Measurements from ENCODE around the gene ZFAND3. TPM values are rescaled to one million over a fixed set of nuclear protein-coding genes. Genes with fewer than 3 reads are reported as not detected.

Gene ZFAND3
- total and polyA plus RNA-seq, 10 of the 15 experiments (the other 5 are each of a cell fraction or from before 2014, with no cell fraction given) = 0.90 to 34.4 (median 16.3) TPM

DNA sequence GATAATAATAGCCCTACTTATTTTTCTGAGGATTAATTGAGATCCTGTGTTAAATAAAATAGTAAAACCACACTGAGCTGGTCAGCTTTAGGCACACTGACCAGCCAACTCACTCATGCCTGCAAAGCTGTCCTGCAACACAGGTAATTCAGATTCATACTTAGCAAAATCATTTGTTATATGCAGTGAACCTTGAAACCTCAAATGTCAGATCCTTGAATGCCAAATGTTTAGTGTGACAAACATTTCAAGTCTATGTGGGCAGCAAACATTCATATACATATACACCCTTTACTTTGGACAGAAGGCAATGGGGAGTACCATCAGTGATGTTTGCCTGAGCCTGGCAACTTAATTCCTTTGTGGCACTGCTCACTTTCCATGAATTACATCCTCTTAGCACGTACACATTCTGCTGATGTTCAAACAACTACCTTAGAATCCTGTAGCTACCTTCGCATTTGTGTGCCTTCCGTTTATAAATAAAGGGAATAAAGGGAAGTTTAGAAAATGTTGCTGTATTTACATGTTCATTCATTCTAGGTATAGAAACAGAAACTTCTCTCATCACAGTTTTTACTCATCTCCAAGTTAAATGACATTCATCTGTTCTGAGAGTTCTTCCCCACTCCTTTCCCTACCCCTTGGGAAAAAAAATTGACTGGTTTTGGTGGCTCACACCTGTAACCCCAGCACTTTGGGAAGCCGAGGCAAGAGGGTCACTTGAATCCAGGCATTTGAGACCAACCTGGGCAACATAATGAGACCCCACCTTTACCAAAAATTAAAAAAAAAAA is 140.8 kb downstream of the ZFAND3 start:
- H3K36me3 ChIP-seq (ENCODE audit: control insufficient read depth in 2 of 2, insufficient read depth in 2 of 2, low read length in 1 of 2) = no peaks in the 10 kb centered on the region
- intact Hi-C loops (cut with micrococcal nuclease; ENCODE audit: unreplicated experiment) = no loop called here
- ChIA-PET SMC1A (ENCODE audit: uncharacterized antibody, unreplicated experiment) (interaction anchor here (1.3 to 2.2 kb wide), 2 partner anchors 18 to 33 kb away, joined by 4 to 11 read pairs; no protein-coding TSS in a partner anchor), POLR2A (interaction anchor here (0.6 to 0.7 kb wide), 2 partner anchors 230 to 1937 kb away, joined by 4 read pairs; no protein-coding TSS in a partner anchor), CTCF (interaction anchor here (1.0 kb wide), 1 partner anchor 79 kb away, joined by 4 read pairs; no protein-coding TSS in a partner anchor), RAD21 (ENCODE audit: unreplicated experiment) (interaction anchor here (0.7 to 1.1 kb wide), 2 partner anchors 19 to 31 kb away, joined by 3 read pairs; no protein-coding TSS in a partner anchor)
- H3K4me3 ChIP-seq = no peak overlapping the region
- peaks cover 32% of the 10 kb centered on the region for H3K79me2 ChIP-seq (ENCODE audit: control insufficient read depth, insufficient read depth, low read length)
- peak; percentile 44 for DNase-seq (ENCODE audit: low read depth, low spot score)
- WGBS (ENCODE audit: insufficient coverage, insufficient replicate concordance, low lambda C conversion rate, missing lambda C conversion rate) = 14% methylated on average over 4 of the region's 4 CpGs
- no peak overlapping the region; the same call in 1 of the 2 replicates for H3K27ac ChIP-seq (ENCODE audit: control insufficient read depth, insufficient read depth)
- H2AFZ ChIP-seq (ENCODE audit: control insufficient read depth, low read depth, low read length) = no peak overlapping the region
- peaks cover 19% of the 10 kb centered on the region for H3K4me1 ChIP-seq (ENCODE audit: control insufficient read depth, insufficient read depth, low read length)
- BruUV-seq (replicated peaks) = no TSS peak
- no peak overlapping the region for H3K9ac ChIP-seq (ENCODE audit: control insufficient read depth, insufficient read depth, low read length)
- H3K27me3 ChIP-seq (replicated peaks in 1 of 2; ENCODE audit: control insufficient read depth in 2 of 2, insufficient read depth in 2 of 2, low read length in 1 of 2) = no peaks in the 10 kb centered on the region
- 0 out of 2 replicates have a peak, but pooled peaks cover 3% of the 10 kb centered on the region for H4K20me1 ChIP-seq (ENCODE audit: control insufficient read depth, insufficient read depth)
- H3K4me2 ChIP-seq (ENCODE audit: control insufficient read depth, insufficient read depth) = peak overlapping the region; percentile 17
- no peaks in the 10 kb centered on the region for H3K9me3 ChIP-seq (replicated peaks; ENCODE audit: control insufficient read depth, insufficient read depth, low read length)
- no peak for FAIRE-seq
- in situ Hi-C loops (cut with MboI) = no loop called here
- ATAC-seq = peak; percentile 83
- no peak for TF ChIP-seq DPF2 (IDR thresholded peaks at IDR 0.05)
- no peak for TF ChIP-seq TCF3 (IDR thresholded peaks at IDR 0.05; ENCODE audit: borderline replicate concordance, insufficient read depth, low read depth, low read length)
- no peak for TF ChIP-seq TBL1XR1 (IDR thresholded peaks at IDR 0.05; ENCODE audit: low read depth, low read length)
- no peak for TF ChIP-seq NBN (IDR thresholded peaks at IDR 0.05)
- no peak for TF ChIP-seq JUND (IDR thresholded peaks at IDR 0.05; ENCODE audit: low read depth, low read length)
- TF ChIP-seq IKZF2 (IDR thresholded peaks at IDR 0.05) = peak; percentile 52 to 62; a peak in 3 of 4 replicates
- TF ChIP-seq RUNX3 (IDR thresholded peaks at IDR 0.05; ENCODE audit: low read length) = peak; percentile 50; the same call in 1 of the 2 replicates
- TF ChIP-seq CUX1 (IDR thresholded peaks at IDR 0.05; ENCODE audit: insufficient replicate concordance, low read depth, low read length) = no peak
- no peak for TF ChIP-seq CEBPB (IDR thresholded peaks at IDR 0.05; ENCODE audit: borderline replicate concordance in 1 of 2, low read depth in 2 of 2, low read length in 2 of 2)
- no peak for TF ChIP-seq PAX8 (IDR thresholded peaks at IDR 0.05)
- no peak for TF ChIP-seq MXI1 (IDR thresholded peaks at IDR 0.05; ENCODE audit: low read depth, low read length)
- 0 out of 2 replicates have a peak, but pooled peaks have one; percentile 21 for TF ChIP-seq NFIC (IDR thresholded peaks at IDR 0.05; ENCODE audit: low read depth, low read length)
- TF ChIP-seq ATF3 (IDR thresholded peaks at IDR 0.05; ENCODE audit: borderline replicate concordance, extremely low read depth, low read depth, low read length) = no peak
- no peak for TF ChIP-seq BCL11A (IDR thresholded peaks at IDR 0.05; ENCODE audit: low read depth, low read length)
- TF ChIP-seq IKZF1 (conservative IDR thresholded peaks at IDR 0.05) = peak; percentile 24; the same call in 1 of the 2 replicates
- no peak for TF ChIP-seq KLF5 (IDR thresholded peaks at IDR 0.05; ENCODE audit: partially characterized antibody)
- TF ChIP-seq ZNF622 (IDR thresholded peaks at IDR 0.05) = no peak
